HG03521 (cell line): ENCODE measurements around the gene NOD2.

Experiments
- ATAC-seq: cut with Tn5 transposase; IDR thresholded peaks from one replicate; pipeline ENCODE4 v1.9.1; 2021; ENCODE audit warnings: mild to moderate bottlenecking, moderate library complexity; ENCODE audit not compliant: unreplicated experiment

The NOD2 gene

GRCh38 chr16:50712560-50712898 lies 19.1 kb downstream of the NOD2 start:
- no peak for ATAC-seq

DNA sequence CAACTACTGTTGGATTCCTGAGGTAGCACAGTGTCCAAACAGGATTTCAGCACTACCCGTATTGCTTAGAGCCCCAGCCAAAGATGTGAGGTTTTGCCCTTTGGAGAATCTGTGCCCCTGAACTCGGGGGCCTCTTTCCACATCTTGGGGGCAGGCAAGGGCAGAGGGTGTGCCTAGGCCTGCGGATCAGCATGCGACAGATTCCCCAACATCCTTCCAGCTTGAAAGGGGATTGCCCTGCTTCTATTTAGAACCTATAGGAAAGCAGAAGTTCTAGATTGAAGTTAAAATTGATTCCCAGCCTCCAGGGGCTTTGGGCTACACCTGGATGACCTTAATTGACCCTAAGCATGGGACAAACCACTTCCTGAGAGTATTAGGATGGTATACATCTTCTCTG lies 19.6 kb downstream of the NOD2 start:
- ATAC-seq: no peak

GRCh38 chr16:50717091-50717490 lies 23.7 kb downstream of the NOD2 start:
- ATAC-seq: no peak

- ATAC-seq: no peak
Observed at GRCh38 chr16:50717494-50717893, 24.1 kb downstream of the NOD2 start.

DNA sequence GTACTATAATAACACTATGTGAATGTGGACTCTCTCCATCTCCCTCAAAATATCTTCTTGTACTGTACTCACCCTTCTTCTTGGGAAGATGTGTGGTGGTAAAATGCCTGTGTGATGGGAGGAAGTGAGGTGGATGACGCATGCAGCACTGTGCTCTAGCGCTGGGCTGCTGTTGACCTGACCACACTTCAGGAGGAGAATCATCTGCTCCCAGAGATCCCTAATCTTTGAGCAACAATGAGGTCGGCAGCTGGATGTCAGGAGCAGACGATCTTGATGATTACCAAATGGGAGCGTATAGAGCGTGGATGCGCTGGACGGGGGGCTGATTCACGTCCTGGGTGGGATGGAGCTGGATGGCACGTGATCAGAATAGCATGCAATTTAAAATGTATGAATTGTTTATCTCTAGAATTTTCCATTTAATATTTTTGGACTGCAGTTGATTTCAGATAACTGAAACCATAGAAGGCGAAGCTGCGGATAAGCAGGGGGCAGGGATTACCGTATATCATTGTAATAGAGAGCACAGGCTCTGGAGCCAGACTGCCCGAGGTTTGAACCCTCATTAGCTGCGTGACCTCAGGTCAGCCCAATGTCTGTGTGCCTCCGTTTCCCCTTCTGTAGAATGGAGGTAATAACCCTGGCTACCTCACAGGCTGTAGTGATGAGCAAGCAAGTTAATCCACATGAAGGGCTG lies 24.8 kb downstream of the NOD2 start:
- ATAC-seq: no peak

GRCh38 chr16:50718761-50719400 lies 25.5 kb downstream of the NOD2 start:
- no peak for ATAC-seq

GRCh38 chr16:50719401-50720337 lies 26.3 kb downstream of the NOD2 start:
- no peak for ATAC-seq

GRCh38 chr16:50721549-50722404 lies 28.4 kb downstream of the NOD2 start:
- ATAC-seq: no peak

GRCh38 chr16:50722405-50722737 lies 29.0 kb downstream of the NOD2 start:
- no peak for ATAC-seq

- ATAC-seq: no peak
Observed at GRCh38 chr16:50722960-50723359, 29.6 kb downstream of the NOD2 start.

- no peak for ATAC-seq
Observed at GRCh38 chr16:50724306-50724705, 30.9 kb downstream of the NOD2 start.

DNA sequence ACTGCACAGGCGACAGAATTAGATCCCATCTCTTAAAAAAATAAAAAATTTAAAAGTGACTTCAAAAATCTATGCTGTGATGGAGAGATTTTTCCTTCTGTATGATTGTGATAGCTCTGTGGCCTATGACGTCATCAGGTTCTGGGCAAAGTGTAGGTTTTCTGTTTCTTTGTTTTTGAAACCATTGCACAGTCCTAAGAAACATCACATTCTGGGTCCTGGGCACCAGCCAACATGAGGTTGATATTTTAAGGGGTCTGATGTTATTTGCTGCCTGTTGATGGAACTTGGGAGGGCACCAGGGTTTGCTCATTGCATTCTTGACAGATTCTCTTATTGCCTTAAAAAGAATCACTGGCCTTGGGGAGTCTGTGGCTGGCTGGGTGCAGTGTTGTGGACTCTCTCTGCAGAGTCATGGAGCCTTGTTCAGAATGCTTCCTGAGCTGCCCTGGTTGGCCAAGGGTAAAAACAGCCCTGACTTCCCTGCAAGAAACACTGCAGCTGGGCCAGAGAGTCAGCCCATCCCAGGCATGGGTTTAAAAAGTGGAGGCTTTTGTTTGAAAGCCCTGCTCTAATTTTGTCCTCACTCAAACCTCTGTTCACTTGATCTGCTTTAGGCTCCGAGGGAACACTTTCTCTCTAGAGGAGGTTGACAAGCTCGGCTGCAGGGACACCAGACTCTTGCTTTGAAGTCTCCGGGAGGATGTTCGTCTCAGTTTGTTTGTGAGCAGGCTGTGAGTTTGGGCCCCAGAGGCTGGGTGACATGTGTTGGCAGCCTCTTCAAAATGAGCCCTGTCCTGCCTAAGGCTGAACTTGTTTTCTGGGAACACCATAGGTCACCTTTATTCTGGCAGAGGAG lies 38.0 kb downstream of the NOD2 start:
- ATAC-seq: no peak

DNA sequence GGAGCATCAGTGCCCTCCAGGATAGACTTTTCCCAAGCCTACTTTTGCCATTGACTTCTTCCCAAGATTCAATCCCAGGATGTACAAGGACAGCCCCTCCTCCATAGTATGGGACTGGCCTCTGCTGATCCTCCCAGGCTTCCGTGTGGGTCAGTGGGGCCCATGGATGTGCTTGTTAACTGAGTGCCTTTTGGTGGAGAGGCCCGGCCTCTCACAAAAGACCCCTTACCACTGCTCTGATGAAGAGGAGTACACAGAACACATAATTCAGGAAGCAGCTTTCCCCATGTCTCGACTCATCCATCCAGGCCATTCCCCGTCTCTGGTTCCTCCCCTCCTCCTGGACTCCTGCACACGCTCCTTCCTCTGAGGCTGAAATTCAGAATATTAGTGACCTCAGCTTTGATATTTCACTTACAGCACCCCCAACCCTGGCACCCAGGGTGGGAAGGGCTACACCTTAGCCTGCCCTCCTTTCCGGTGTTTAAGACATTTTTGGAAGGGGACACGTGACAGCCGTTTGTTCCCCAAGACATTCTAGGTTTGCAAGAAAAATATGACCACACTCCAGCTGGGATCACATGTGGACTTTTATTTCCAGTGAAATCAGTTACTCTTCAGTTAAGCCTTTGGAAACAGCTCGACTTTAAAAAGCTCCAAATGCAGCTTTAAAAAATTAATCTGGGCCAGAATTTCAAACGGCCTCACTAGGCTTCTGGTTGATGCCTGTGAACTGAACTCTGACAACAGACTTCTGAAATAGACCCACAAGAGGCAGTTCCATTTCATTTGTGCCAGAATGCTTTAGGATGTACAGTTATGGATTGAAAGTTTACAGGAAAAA lies 38.8 kb downstream of the NOD2 start:
- ATAC-seq: no peak

DNA sequence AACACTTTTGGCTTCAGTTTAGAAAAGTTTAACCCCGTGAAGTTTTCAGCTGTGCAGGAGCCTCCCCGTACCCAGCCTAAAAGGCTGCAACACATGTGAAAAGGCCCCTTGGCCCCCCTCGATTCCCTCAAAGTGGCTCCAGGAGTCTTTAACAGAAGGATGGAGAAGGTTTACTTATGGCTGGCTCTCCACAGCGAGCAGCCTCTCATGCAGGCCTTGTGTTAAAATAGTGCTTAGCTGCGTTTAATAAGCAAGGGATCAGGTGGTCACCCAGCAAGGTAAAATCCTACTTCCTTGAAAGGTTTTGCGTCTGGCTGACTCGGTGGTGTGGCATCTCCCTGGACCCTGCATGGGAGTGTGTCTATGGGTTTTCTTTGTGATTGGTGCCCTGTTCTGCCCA lies 40.1 kb downstream of the NOD2 start:
- ATAC-seq: no peak

DNA sequence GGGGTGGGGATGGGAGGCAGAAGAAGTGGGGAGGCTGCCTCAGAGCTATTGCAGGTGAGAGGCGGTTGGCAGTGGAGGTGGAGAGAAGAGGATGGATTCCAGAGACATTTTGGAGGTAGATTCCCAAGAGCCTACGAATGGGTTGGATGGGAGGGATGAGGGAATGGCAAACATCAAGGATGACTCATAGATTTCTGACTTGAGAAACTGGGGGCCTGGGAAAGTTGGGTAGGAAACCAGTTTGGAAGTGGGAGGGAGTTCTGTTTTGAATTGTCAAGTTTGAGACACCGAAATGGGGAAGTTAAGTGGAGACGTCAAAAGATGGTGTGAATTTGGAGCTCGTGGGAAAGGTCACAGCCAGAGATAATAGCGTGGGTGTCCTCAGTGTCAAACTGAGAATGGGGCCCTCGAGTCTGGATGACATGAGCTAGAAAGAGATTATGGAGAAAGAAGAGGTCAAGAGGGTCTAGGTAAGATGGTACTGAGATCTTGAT lies 42.3 kb downstream of the NOD2 start:
- ATAC-seq: peak; percentile 52

DNA sequence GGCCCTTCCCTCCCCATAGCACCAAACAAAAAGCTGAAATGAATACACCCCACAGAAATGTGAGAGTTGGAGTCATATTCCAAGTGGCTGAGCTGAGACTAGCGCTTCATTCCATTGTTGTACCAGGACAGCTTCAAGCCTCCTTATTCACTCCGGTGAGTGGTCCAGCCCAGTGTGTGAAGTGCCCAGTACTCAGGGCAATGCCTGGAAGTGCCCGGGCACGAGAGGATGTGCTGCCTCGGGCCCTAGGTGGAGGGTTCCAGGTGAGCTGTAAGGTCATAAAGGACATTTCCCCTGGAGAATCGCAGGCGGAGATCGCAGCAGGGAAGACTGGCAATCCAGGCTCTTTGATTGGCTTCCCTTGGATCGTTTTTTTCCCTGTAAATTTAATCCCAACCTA lies 43.0 kb downstream of the NOD2 start:
- no peak for ATAC-seq

DNA sequence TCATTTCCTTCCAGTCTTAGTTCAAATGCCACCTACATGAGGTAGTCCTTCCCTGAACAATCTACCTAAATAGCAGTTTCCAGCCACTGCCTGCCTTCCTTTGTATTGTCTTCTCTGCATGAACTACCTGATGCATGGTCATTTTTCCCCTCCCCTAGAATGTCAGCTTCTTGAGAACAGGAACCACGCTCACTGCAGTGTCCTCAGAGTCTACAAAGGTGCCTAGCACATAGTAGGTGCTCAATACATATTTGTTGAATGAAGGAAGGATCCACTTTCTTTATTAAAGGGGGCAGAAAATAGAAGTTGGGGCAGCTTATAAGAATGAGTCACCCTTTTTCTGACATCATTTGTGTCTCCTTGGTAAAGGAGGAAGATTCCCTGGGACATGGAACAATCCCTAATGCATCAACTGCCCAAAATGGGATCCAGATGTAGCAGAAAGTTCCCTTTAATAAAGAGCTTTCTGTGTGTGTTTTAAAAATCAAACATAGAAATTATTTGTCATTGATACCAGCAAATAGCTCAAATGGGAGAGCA lies 44.1 kb downstream of the NOD2 start:
- ATAC-seq: no peak

- no peak for ATAC-seq
Observed at GRCh38 chr16:50739031-50739430, 45.6 kb downstream of the NOD2 start.

- no peak for ATAC-seq
Observed at GRCh38 chr16:50740736-50741135, 47.3 kb downstream of the NOD2 start.
